Activated CD8-positive, alpha-beta T cell treated with anti-CD3 and anti-CD28 coated beads, Interleukin-2, amount 10 ng/mL, durations not matched to agents 7 days and 5 days (primary cell): ENCODE data around the gene TMEM131. TPM values are rescaled to one million over a fixed set of nuclear protein-coding genes. Genes with fewer than 3 reads are reported as not detected.
"Not testable (repeated sequence)": the region's sequence is repeated elsewhere in the genome, so short reads cannot be mapped to it uniquely, and the experiment has no call there.

ENCODE experiments used
- ATAC-seq: fragments of 150-1000 bp; cut with Tn5 transposase; one replicate; pipeline ENCODE4 v1.10.0; 2021; ENCODE audit warnings: moderate library complexity
- CTCF ChIA-PET: fragments of 350-600 bp; sonication (Branson Sonifier 250); formaldehyde crosslinking; loops from one replicate; lab custom pipeline; 2021; ENCODE audit warnings: antibody characterized with exemption; lab: Charles Lee
- POLR2A ChIA-PET: fragments of 350-600 bp; sonication (Branson Sonifier 250); formaldehyde crosslinking; loops from one replicate; lab custom pipeline; 2021; ENCODE audit warnings: antibody characterized with exemption; lab: Charles Lee
- DNase-seq: peaks from one replicate; pipeline ENCODE4 v3.0.0-alpha.2; 2020
- H3K27ac Mint-ChIP-seq: one replicate; pipeline ENCODE4 v1.8.0; 2021; ENCODE audit warnings: mild to moderate bottlenecking, mixed read lengths
- H3K27me3 Mint-ChIP-seq: one replicate; pipeline ENCODE4 v1.8.0; 2021; ENCODE audit warnings: low read depth, mixed read lengths
- H3K36me3 Mint-ChIP-seq: one replicate; pipeline ENCODE4 v1.8.0; 2021; ENCODE audit warnings: low read depth, mixed read lengths
- H3K4me1 Mint-ChIP-seq: one replicate; pipeline ENCODE4 v1.8.0; 2021; ENCODE audit warnings: low read depth, mixed read lengths
- H3K4me3 Mint-ChIP-seq: one replicate; pipeline ENCODE4 v1.8.0; 2021; ENCODE audit warnings: mild to moderate bottlenecking, mixed read lengths
- H3K9me3 Mint-ChIP-seq: one replicate; pipeline ENCODE4 v1.8.0; 2022; ENCODE audit warnings: mixed read lengths; ENCODE audit not compliant: insufficient read depth
- total RNA-seq, 2 experiments: library from RNA; stranded (reverse); gene quantifications; one replicate each; pipeline ENCODE4 v1.2.3, GENCODE V29; 2021

TMEM131 gene
- total RNA-seq, 2 experiments from 2014 or later = 35.9 to 40.7 TPM

- no peak for DNase-seq
- no peak overlapping the region for H3K4me3 Mint-ChIP-seq
- no peaks in the 10 kb centered on the region for H3K27me3 Mint-ChIP-seq
- H3K36me3 Mint-ChIP-seq = peaks cover 17% of the 10 kb centered on the region
- H3K9me3 Mint-ChIP-seq = peaks cover 6% of the 10 kb centered on the region
- no peaks in the 10 kb centered on the region for H3K4me1 Mint-ChIP-seq
- ChIA-PET POLR2A (interaction anchor here (0.6 kb wide), 1 partner anchor 24 kb away, joined by 6 read pairs; no protein-coding TSS in a partner anchor), CTCF (no interaction called here)
- no peak for ATAC-seq
- no peak overlapping the region for H3K27ac Mint-ChIP-seq
These were observed 137.3 kb downstream of the TMEM131 start for GRCh38 chr2:97858442-97858841.

- POLR2A ChIA-PET = no interaction called here
- Mint-ChIP-seq H3K27ac (no peak overlapping the region), H3K9me3 (peaks cover 5% of the 10 kb centered on the region), H3K27me3 (no peaks in the 10 kb centered on the region), H3K4me1 (no peaks in the 10 kb centered on the region), H3K36me3 (peaks cover 19% of the 10 kb centered on the region), H3K4me3 (no peak overlapping the region)
- DNase-seq (no peak), ATAC-seq (no peak)
- CTCF ChIA-PET = no interaction called here
These were observed 138.2 kb downstream of the TMEM131 start for GRCh38 chr2:97857553-97857952.

GRCh38 chr2:97853057-97853456 lies 142.7 kb downstream of the TMEM131 start:
- ATAC-seq = not testable (repeated sequence)
- H3K4me1 Mint-ChIP-seq = peaks cover 32% of the 10 kb centered on the region
- CTCF ChIA-PET = interaction anchor here (0.8 kb wide), 1 partner anchor 46 kb away, joined by 3 read pairs; no protein-coding TSS in a partner anchor

GRCh38 chr2:97851172-97851571 lies 144.6 kb downstream of the TMEM131 start:
- ChIA-PET POLR2A (no interaction called here), CTCF (interaction anchor here (1.0 to 1.5 kb wide), 2 partner anchors 19 to 44 kb away, joined by 4 read pairs; no protein-coding TSS in a partner anchor)
- no peak overlapping the region for H3K4me3 Mint-ChIP-seq
- peaks cover 35% of the 10 kb centered on the region for H3K4me1 Mint-ChIP-seq
- H3K36me3 Mint-ChIP-seq = peaks cover 17% of the 10 kb centered on the region
- peak overlapping the region; percentile 2 for H3K27ac Mint-ChIP-seq
- no peaks in the 10 kb centered on the region for H3K9me3 Mint-ChIP-seq
- DNase-seq (no peak), ATAC-seq (no peak)
- no peaks in the 10 kb centered on the region for H3K27me3 Mint-ChIP-seq

More at GRCh38 chr2:97853057-97853456, 142.7 kb downstream of the TMEM131 start:
- POLR2A ChIA-PET, H3K27me3 Mint-ChIP-seq, H3K4me3 Mint-ChIP-seq, DNase-seq, H3K27ac Mint-ChIP-seq, H3K9me3 Mint-ChIP-seq: not testable (repeated sequence)
- H3K36me3 Mint-ChIP-seq = peaks cover 15% of the 10 kb centered on the region

GRCh38 chr2:97849881-97850528 lies 145.7 kb downstream of the TMEM131 start:
- Mint-ChIP-seq H3K36me3 (peaks cover 20% of the 10 kb centered on the region), H3K4me3 (no peak overlapping the region), H3K9me3 (no peaks in the 10 kb centered on the region), H3K4me1 (peaks cover 35% of the 10 kb centered on the region), H3K27ac (peak overlapping the region; percentile 63), H3K27me3 (no peaks in the 10 kb centered on the region)
- ChIA-PET POLR2A (no interaction called here), CTCF (no interaction called here)
- ATAC-seq = peak; percentile 67
- peak; percentile 37 for DNase-seq

GRCh38 chr2:97848306-97848705 lies 147.4 kb downstream of the TMEM131 start:
- peaks cover 14% of the 10 kb centered on the region for H3K36me3 Mint-ChIP-seq
- no peak for ATAC-seq
- H3K4me3 Mint-ChIP-seq = no peak overlapping the region
- H3K4me1 Mint-ChIP-seq = peaks cover 35% of the 10 kb centered on the region
- H3K9me3 Mint-ChIP-seq = no peaks in the 10 kb centered on the region
- no peak overlapping the region for H3K27ac Mint-ChIP-seq
- no peaks in the 10 kb centered on the region for H3K27me3 Mint-ChIP-seq
- POLR2A ChIA-PET = no interaction called here
- CTCF ChIA-PET = no interaction called here
- DNase-seq = no peak

- H3K27me3 Mint-ChIP-seq, ATAC-seq, POLR2A ChIA-PET, H3K4me3 Mint-ChIP-seq, H3K9me3 Mint-ChIP-seq, H3K27ac Mint-ChIP-seq, DNase-seq: not testable (repeated sequence)
- CTCF ChIA-PET = interaction anchor here (1.3 kb wide), 1 partner anchor 40 kb away, joined by 4 read pairs; no protein-coding TSS in a partner anchor
- Mint-ChIP-seq H3K4me1 (peaks cover 33% of the 10 kb centered on the region), H3K36me3 (peaks cover 13% of the 10 kb centered on the region)
These were observed 149.0 kb downstream of the TMEM131 start for GRCh38 chr2:97846716-97847115.

GRCh38 chr2:97845818-97846217 lies 149.9 kb downstream of the TMEM131 start:
- H3K4me1 Mint-ChIP-seq = peaks cover 24% of the 10 kb centered on the region
- H3K9me3 Mint-ChIP-seq = no peaks in the 10 kb centered on the region
- no peak overlapping the region for H3K27ac Mint-ChIP-seq
- no peak overlapping the region for H3K4me3 Mint-ChIP-seq
- H3K27me3 Mint-ChIP-seq = no peaks in the 10 kb centered on the region
- CTCF ChIA-PET = interaction anchor here (1.3 kb wide), 1 partner anchor 39 kb away, joined by 4 read pairs; no protein-coding TSS in a partner anchor
- POLR2A ChIA-PET = interaction anchor here (1.2 kb wide), 1 partner anchor 151 kb away, joined by 3 read pairs; no protein-coding TSS in a partner anchor
- H3K36me3 Mint-ChIP-seq = peaks cover 16% of the 10 kb centered on the region
- DNase-seq (no peak), ATAC-seq (no peak)

- POLR2A ChIA-PET = interaction anchor here (1.2 kb wide), 1 partner anchor 151 kb away, joined by 3 read pairs; no protein-coding TSS in a partner anchor
- ATAC-seq (no peak), DNase-seq (no peak)
- peaks cover 22% of the 10 kb centered on the region for H3K36me3 Mint-ChIP-seq
- no peak overlapping the region for H3K27ac Mint-ChIP-seq
- CTCF ChIA-PET = no interaction called here
- no peak overlapping the region for H3K4me3 Mint-ChIP-seq
- H3K9me3 Mint-ChIP-seq = no peaks in the 10 kb centered on the region
- H3K4me1 Mint-ChIP-seq = peaks cover 17% of the 10 kb centered on the region
- no peaks in the 10 kb centered on the region for H3K27me3 Mint-ChIP-seq
These were observed 150.6 kb downstream of the TMEM131 start for GRCh38 chr2:97845133-97845532.

- ATAC-seq = no peak
- Mint-ChIP-seq H3K36me3 (peaks cover 28% of the 10 kb centered on the region), H3K27ac (no peak overlapping the region), H3K4me3 (no peak overlapping the region), H3K27me3 (no peaks in the 10 kb centered on the region), H3K4me1 (peaks cover 11% of the 10 kb centered on the region), H3K9me3 (no peaks in the 10 kb centered on the region)
- CTCF ChIA-PET = interaction anchor here (0.8 kb wide), 1 partner anchor 659 kb away, joined by 3 read pairs; no protein-coding TSS in a partner anchor
- POLR2A ChIA-PET = no interaction called here
- DNase-seq = no peak
These were observed 151.4 kb downstream of the TMEM131 start for GRCh38 chr2:97844311-97844859.

GRCh38 chr2:97840198-97840597 lies 155.6 kb downstream of the TMEM131 start:
- H3K27ac Mint-ChIP-seq = no peak overlapping the region
- DNase-seq (no peak), ATAC-seq (no peak)
- CTCF ChIA-PET = no interaction called here
- H3K27me3 Mint-ChIP-seq = no peaks in the 10 kb centered on the region
- H3K36me3 Mint-ChIP-seq = peaks cover 32% of the 10 kb centered on the region
- H3K4me1 Mint-ChIP-seq = peaks cover 5% of the 10 kb centered on the region
- H3K4me3 Mint-ChIP-seq = no peak overlapping the region
- H3K9me3 Mint-ChIP-seq = no peaks in the 10 kb centered on the region
- POLR2A ChIA-PET = no interaction called here

- peaks cover 28% of the 10 kb centered on the region for H3K36me3 Mint-ChIP-seq
- no peaks in the 10 kb centered on the region for H3K9me3 Mint-ChIP-seq
- peak overlapping the region; percentile 9 for H3K4me3 Mint-ChIP-seq
- DNase-seq (no peak), ATAC-seq (peak; percentile 64)
- peak overlapping the region; percentile 60 for H3K27ac Mint-ChIP-seq
- H3K27me3 Mint-ChIP-seq = no peaks in the 10 kb centered on the region
- peaks cover 15% of the 10 kb centered on the region for H3K4me1 Mint-ChIP-seq
- POLR2A ChIA-PET = interaction anchor here (0.6 kb wide), 1 partner anchor 24 kb away, joined by 6 read pairs; no protein-coding TSS in a partner anchor
- CTCF ChIA-PET = interaction anchor here (0.7 to 1.9 kb wide), 2 partner anchors 28 to 563 kb away, joined by 3 to 8 read pairs; no protein-coding TSS in a partner anchor
These were observed 161.1 kb downstream of the TMEM131 start for GRCh38 chr2:97834610-97835009.
